ENCODE measurements around the gene RAB21.

The RAB21 gene

GRCh38 chr12:71749666-71750065, 5.0 kb upstream of the RAB21 start:
- Histone ChIP-seq H3K4me3 (ENCODE audit: low read length) (no peak overlapping the region), H3K4me2 (ENCODE audit: low read length) (no peak overlapping the region)

GRCh38 chr12:71752891-71753290, 1.8 kb upstream of the RAB21 start:
- no peak overlapping the region for H3K4me3 ChIP-seq (ENCODE audit: low read length)
- H3K79me2 ChIP-seq (ENCODE audit: control insufficient read depth, low read length) = peaks cover 37% of the 10 kb centered on the region
- H4K20me1 ChIP-seq (ENCODE audit: control insufficient read depth, insufficient read depth, low read depth, low read length) = peaks cover 18% of the 10 kb centered on the region; the same call in 1 of the 2 replicates
- no peaks in the 10 kb centered on the region for H3K9me2 ChIP-seq (replicated peaks; ENCODE audit: control insufficient read depth, low read length)
- no peaks in the 10 kb centered on the region for H3F3A ChIP-seq (ENCODE audit: control insufficient read depth, insufficient read depth)
- no peak overlapping the region for H3K27ac ChIP-seq (ENCODE audit: low read depth, low read length)
- TF ChIP-seq CTCF (IDR thresholded peaks at IDR 0.05; ENCODE audit: low read depth, low read length, poor library complexity, severe bottlenecking) (no peak), EZH2phosphoT487 (IDR thresholded peaks at IDR 0.05; ENCODE audit: borderline replicate concordance, low read length) (no peak)
- peaks cover 21% of the 10 kb centered on the region for H3K36me3 ChIP-seq (ENCODE audit: control insufficient read depth, low read length)
- H3K4me2 ChIP-seq (ENCODE audit: low read length) = no peak overlapping the region
- peaks cover 21% of the 10 kb centered on the region for H3K4me1 ChIP-seq (ENCODE audit: control insufficient read depth, low read length)
- peaks cover under 1% of the 10 kb centered on the region; the same call in 1 of the 2 replicates for H3K9me3 ChIP-seq (ENCODE audit: control insufficient read depth, insufficient read depth, low read length)
- peaks cover 4% of the 10 kb centered on the region; the same call in 1 of the 2 replicates for H3K27me3 ChIP-seq (ENCODE audit: control insufficient read depth, low read length)

More at GRCh38 chr12:71749666-71750065, 5.0 kb upstream of the RAB21 start:
- no peaks in the 10 kb centered on the region for H3K9me3 ChIP-seq (ENCODE audit: control insufficient read depth, insufficient read depth, low read length)
- peaks cover 4% of the 10 kb centered on the region for H3K79me2 ChIP-seq (ENCODE audit: control insufficient read depth, low read length)
- peaks cover 19% of the 10 kb centered on the region for H3K4me1 ChIP-seq (ENCODE audit: control insufficient read depth, low read length)
- H3K27ac ChIP-seq (ENCODE audit: low read depth, low read length) = no peak overlapping the region
- TF ChIP-seq EZH2phosphoT487 (IDR thresholded peaks at IDR 0.05; ENCODE audit: borderline replicate concordance, low read length) (no peak), CTCF (IDR thresholded peaks at IDR 0.05; ENCODE audit: low read depth, low read length, poor library complexity, severe bottlenecking) (no peak)
- H3F3A ChIP-seq (ENCODE audit: control insufficient read depth, insufficient read depth) = peaks cover 1% of the 10 kb centered on the region; the same call in 1 of the 2 replicates
- no peaks in the 10 kb centered on the region for H4K20me1 ChIP-seq (ENCODE audit: control insufficient read depth, insufficient read depth, low read depth, low read length)
- no peaks in the 10 kb centered on the region for H3K36me3 ChIP-seq (ENCODE audit: control insufficient read depth, low read length)
- H3K9me2 ChIP-seq (replicated peaks; ENCODE audit: control insufficient read depth, low read length) = no peaks in the 10 kb centered on the region
- peaks cover 4% of the 10 kb centered on the region; the same call in 1 of the 2 replicates for H3K27me3 ChIP-seq (ENCODE audit: control insufficient read depth, low read length)

- Histone ChIP-seq H3K4me2 (ENCODE audit: low read length) (peak overlapping the region; percentile 92), H3K4me3 (ENCODE audit: low read length) (peak overlapping the region; percentile 87), H3K4me1 (ENCODE audit: control insufficient read depth, low read length) (peaks cover 29% of the 10 kb centered on the region), H3K27me3 (ENCODE audit: control insufficient read depth, low read length) (no peaks in the 10 kb centered on the region), H3K9me3 (ENCODE audit: control insufficient read depth, insufficient read depth, low read length) (peaks cover 21% of the 10 kb centered on the region), H3K36me3 (ENCODE audit: control insufficient read depth, low read length) (peaks cover 46% of the 10 kb centered on the region), H4K20me1 (ENCODE audit: control insufficient read depth, insufficient read depth, low read depth, low read length) (peaks cover 18% of the 10 kb centered on the region; the same call in 1 of the 2 replicates), H3K9me2 (replicated peaks; ENCODE audit: control insufficient read depth, low read length) (no peaks in the 10 kb centered on the region), H3F3A (ENCODE audit: control insufficient read depth, insufficient read depth) (no peaks in the 10 kb centered on the region), H3K27ac (ENCODE audit: low read depth, low read length) (peak overlapping the region; percentile 54), H3K79me2 (ENCODE audit: control insufficient read depth, low read length) (peaks cover 61% of the 10 kb centered on the region)
- TF ChIP-seq CTCF (IDR thresholded peaks at IDR 0.05; ENCODE audit: low read depth, low read length, poor library complexity, severe bottlenecking) = peak; percentile 28
- TF ChIP-seq EZH2phosphoT487 (IDR thresholded peaks at IDR 0.05; ENCODE audit: borderline replicate concordance, low read length) = no peak
These were observed 656 bp downstream of the RAB21 start for GRCh38 chr12:71755146-71755892.

All from DOHH2 (cell line).